ENCODE results near the gene TAF1B.

TAF1B gene

GRCh38 chr2:9843229-9844035 lies at the start of gene TAF1B:
TAF1B (plus strand) TSS chr2:9843474; CDS start chr2:9843542, 68 bp downstream.
- DNase-seq = peak; percentile 92

DNA sequence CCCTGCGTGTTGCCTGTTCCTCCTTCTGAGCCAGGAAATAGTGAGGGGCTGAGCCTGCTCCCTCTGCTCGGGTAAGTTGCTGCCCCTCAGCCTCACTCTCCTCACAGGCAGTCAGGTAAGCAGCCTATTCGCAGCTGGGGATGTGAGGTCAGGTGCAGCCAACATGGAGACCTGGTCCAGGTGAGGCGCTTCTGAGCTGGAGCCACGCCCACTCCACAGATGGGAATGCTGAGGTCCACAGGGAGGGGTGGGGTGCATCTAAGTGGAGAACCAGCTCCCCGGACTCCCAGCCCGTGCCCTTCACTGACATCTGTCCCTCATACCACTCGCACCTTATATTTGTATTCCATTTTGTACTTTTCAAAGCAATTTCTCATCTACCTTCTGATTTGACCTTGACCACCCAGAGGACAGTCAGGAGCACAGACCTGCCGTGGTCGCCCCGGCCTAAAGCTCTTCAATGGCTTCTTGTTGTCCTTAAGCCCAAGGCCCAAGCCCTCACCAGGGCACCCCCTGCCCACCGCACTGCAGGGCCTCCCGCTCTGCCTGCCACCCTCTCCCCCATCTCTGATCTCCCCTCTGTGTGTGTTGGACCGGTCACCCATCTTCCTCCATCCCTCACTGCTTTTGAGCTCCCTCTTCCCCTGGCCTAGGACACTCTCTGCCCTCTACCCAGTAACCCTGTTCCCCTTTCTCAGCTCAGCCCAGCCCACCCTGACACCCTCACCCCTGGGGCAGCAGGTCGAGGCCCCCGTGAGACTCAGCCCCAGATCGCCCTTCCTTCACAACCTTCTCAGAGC lies 49.2 kb upstream of the TAF1B start:
- DNase-seq = no peak

- DNase-seq = no peak
These were observed 48.2 kb upstream of the TAF1B start for GRCh38 chr2:9795071-9795470.

DNA sequence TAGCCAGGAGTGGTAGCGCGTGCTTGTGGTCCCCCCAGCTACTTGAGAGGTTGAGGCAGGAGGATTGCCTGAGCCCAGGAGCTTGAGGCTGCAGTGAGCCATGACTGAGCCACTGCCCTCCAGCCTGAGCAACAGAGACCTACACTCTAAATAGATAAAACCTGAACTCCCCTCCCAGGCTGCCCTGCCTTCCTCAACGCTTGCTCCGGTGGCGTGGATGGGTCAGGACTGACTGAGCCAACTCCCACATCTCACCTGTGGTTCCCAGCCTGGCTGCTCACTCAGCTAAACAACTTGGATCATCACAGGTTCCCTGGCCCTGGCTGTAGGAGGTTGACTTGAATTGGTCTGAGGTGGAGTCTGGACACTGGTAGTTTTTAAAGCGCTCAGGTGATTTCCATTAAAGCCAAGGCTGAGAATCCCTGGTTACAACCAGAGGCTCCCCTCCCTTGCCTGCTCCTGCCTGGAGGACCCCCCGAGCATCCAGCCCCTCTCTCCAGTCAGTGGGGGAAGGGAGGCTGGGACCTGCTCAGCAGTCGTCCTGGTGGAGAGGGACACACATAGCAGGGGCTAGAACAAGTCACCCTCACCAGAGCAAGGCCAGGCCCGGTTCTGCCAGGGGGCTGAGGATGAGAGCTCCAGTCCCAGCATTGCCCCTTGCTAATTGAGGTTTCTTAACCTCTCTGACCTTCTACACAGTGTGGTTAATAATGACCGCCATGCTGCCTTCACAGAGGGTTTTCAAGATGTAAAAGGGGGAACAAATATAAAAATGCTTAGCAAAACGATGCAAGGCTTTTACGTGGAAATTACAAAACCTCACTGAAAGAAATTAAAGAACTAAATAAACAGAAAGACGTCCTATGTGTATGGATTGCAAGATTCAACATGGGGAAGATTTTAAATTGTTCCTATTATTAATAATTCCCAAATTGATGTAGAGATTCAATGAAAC lies 46.9 kb upstream of the TAF1B start:
- DNase-seq = no peak

- DNase-seq = no peak
These were observed 46.2 kb upstream of the TAF1B start for GRCh38 chr2:9797086-9797485.

DNA sequence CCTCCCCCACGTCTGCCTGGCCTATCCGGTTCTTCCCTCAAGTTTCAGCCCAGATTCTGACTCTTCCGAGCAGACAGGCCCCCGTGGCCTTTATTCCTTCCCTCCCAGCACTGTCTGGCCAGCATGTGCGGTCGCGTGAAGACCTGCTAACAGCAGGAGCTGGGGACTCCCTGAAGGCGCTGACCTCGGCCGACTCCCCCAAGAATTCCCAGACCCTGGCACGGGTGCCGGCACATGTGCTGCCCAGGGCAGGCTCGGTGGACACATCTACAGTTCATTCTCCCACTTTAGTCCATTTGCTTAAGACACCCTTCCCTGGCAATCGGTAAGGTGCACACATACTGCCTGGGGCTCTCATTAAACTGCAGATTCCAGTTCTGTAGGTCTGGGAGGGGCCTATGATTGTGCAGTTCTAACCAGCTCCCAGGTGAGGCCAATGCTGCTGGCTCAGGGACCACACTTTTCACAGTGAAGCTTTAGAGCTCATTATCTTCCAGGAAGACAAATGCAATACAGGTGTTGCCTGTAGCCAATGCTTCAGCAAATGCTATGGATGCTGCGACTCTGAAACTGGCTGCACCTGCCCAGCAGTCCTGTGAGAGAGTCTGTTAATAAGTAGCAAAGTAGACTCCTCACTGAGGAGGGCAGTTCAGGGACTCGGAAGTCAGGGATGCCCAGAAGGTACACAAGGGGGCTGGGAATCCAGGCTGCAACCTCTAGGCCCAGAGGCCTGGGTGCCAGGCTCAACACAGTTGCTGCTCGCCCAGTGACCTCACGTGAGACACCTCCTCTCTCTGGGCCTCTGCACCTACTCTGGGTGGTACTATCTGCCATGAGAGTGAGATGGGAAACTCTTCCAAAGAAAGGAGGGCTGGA lies 45.4 kb upstream of the TAF1B start:
- no peak for DNase-seq

DNA sequence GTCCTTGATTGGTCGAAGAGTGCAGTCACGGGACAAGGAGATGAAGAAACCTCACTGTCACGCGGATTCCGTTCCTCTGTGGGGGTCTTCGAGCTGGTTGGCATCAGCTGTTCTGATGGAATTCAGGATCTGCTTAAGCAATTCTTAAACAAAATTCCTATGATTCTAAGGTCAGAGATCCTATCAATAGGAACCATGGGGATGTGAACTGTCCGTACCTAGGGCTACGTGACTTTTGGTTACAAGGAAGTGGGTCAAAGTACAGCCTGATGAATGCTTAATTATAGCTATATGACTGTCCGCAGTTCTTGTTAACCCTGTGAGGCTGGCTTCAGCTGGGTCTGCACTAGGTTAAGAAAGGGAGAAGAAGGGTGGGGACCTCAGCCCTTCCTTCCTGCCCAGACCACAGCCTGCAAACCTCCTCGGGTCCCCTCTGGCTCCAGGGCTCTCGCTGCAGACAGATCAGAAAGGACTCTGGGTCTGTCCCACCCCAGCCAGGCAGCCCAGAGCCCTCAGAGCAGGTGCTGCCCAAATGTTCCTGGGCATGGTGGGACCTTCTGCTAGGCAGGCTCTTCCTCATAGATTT lies 44.2 kb upstream of the TAF1B start:
- no peak for DNase-seq

GRCh38 chr2:9799729-9800632 lies 43.3 kb upstream of the TAF1B start:
- DNase-seq = peak; percentile 25

DNA sequence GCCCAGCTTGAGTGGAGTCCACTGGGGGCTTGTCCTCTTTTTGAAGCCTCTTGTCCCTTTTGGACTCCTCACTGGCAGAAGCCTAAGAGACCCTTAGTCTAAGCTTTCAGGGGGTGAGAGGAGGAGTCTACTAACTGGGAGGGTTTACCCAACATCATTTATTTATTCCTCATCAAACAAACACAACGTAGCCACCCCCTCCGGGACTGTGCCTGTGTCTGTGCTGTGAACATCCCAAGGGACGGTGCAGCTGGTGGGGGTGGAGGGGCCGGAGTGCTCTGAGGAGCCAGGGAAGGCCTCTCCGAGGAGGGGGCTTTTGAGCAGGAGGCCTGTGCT lies 42.7 kb upstream of the TAF1B start:
- no peak for DNase-seq

- DNase-seq = no peak
These were observed 42.1 kb upstream of the TAF1B start for GRCh38 chr2:9800975-9801726.

DNA sequence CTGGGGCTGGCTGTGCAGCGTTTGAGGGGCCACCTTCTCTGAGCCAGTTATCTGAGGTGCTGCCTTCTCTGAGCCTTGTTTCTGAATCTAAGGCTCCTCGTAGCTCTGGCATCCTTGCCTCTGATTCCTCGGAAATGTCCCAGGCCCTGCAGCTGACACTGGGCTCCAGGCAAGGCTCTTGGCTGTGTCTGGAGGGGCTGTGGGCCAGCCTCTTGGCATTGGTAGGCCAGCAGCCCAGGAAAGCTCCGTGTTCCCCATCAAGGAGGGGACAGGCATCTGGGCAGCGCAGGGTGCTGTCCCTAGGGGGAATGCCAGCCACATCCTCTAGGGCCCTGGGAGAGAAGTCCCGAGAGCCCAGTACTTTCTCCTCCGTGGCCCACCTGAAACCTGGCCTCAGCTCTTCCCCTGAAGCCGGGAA lies 40.7 kb upstream of the TAF1B start:
- DNase-seq = no peak

DNA sequence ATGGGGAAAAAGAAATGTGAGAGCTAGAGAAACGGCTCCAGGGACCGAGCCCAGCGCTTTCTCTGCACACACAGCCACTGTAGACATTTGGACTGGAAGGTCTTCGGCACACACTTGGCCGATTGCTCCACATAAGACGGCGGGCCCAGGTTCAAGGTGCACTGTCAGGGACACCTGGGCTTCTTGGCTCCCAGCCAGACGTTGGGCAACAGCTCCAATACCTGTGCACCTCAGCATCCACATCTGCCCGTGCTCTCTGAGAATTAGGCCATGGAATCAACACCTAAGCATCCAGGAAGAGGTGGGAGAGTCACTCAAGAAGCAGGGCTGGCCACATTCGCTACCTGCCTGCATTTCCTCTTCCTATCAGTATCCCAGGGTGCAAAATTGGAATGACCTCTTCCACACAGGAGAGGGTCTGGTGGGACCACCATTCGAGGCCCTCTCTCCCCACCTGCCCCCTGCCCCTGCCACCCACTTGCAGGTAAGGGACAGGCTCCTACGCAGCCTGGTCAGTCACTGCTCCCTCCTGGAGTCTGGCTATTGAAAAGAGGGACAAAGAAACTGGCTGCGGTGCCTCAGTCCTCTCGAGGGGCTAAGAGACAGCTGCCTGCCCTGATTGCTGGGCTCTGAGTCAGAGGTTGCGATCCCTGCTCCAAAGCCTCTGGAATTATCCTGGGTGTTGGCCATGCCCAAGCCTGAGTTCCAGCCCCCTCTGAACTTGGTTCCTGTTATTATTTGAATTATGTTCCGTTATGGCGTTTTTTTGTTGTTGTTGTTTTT lies 40.1 kb upstream of the TAF1B start:
- no peak for DNase-seq

GRCh38 chr2:9805435-9806297 lies 37.6 kb upstream of the TAF1B start:
- DNase-seq = no peak

DNA sequence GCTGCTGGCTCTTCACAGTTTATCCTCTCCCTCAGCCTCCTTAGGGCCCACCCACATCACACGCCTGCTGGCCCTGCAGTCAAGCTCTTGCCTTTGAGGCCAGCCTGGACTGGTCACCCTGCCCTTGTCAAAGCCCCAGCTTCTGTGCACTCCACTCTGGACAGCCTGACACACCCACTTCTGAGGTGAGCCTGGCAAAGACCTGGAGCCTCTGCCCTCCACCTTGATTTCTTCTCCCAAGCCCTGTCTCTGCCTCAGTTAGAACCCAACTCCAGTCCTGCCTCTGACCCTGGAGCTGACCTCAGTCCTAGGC lies 37.0 kb upstream of the TAF1B start:
- DNase-seq = no peak

DNA sequence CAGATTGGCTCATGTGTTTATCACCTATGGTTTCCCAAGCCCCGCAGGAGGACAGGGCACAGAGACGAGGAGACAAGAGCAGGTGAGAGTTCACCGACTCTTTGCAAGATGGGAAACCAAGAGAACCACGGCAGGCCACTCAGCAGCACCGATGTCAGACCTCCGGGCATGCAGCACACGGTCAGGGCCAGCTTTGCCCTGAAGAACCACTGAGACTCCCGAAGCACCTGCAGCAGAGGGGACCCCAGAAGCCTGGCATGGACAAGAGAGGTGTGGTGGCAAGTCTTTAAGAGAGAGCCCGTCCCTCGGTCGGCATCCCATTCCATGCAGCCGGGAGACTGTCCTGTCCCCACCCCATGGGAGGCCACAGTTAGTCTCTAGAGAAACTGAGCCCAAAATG lies 36.6 kb upstream of the TAF1B start:
- DNase-seq = no peak

DNA sequence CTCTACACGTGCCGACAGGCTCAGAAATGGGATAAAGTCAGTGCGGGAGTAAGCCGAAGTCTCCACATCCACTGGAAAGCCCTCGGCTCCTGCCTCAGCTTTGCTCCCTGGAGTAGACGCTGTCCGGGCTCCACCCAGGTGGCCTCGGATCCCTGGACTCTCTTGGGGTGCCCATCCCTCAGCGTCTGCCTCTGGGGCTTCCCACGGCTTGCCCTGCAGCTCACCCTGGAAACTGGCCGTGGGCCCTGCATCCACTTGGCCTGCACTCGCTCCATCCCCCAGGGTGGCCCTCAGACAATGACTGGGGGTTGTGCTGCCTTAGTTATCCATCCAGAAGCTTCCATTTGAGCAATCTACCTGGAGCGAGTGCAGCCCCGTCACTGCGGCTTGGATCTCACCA lies 36.2 kb upstream of the TAF1B start:
- DNase-seq = no peak

DNA sequence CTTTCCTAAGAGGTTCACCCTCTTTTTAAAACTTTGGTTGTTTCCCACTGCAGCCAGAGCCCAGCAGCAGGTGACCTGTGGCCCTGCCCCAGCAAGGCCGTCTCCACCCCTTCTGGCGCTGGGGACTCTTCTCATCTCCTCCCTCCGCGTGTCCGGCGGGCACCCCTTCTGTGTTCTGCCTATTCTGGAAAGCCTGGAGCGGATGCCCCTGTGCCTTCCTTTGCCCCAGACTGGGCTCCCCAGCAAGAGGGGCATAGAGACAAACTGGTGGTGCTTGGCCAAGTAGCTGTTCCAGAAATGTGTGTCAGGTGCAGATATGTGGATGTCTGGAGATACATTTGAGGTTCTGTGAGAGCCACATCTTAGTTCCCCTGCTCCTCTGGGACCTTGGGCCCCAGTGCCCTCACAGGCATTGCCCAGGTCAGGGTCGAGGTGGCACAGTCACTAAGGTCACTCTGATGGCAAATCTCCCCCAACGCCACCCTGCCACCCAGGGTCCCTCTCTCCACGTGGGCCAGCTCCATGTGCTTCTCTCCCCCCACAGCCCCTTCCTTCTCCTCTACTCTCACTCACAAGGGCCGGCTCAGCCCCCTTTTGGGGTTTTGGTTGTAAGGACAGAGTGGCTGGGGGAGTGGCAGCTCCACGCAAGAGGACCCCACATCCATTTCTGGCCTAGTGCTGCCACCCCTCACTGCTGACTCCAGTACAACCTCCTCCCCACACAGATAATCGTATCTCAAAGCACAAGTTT lies 35.5 kb upstream of the TAF1B start:
- DNase-seq = no peak
